Femur (tissue), 1 donor: ENCODE measurements around the gene ATXN1.

Source experiments
- DNase-seq: peaks from one replicate; pipeline ENCODE4 v3.0.0-alpha.2; 2017

Gene ATXN1

GRCh38 chr6:16670617-16671051 lies 90.6 kb downstream of the ATXN1 start:
- DNase-seq: no peak

GRCh38 chr6:16670183-16670582 lies 91.1 kb downstream of the ATXN1 start:
- DNase-seq: no peak

- no peak for DNase-seq
These were observed 92.0 kb downstream of the ATXN1 start for GRCh38 chr6:16669227-16669626.

GRCh38 chr6:16667509-16667908 lies 93.8 kb downstream of the ATXN1 start:
- DNase-seq: no peak

GRCh38 chr6:16665992-16666391 lies 95.3 kb downstream of the ATXN1 start:
- no peak for DNase-seq

GRCh38 chr6:16665182-16665581 lies 96.1 kb downstream of the ATXN1 start:
- no peak for DNase-seq

GRCh38 chr6:16663901-16664300 lies 97.4 kb downstream of the ATXN1 start:
- DNase-seq: no peak

GRCh38 chr6:16660157-16660497 lies 101.1 kb downstream of the ATXN1 start:
- no peak for DNase-seq

GRCh38 chr6:16659466-16660156 lies 101.6 kb downstream of the ATXN1 start:
- no peak for DNase-seq

GRCh38 chr6:16658348-16659034 lies 102.8 kb downstream of the ATXN1 start:
- DNase-seq: no peak

GRCh38 chr6:16657768-16658167 lies 103.5 kb downstream of the ATXN1 start:
- DNase-seq: no peak

- DNase-seq: no peak
These were observed 104.8 kb downstream of the ATXN1 start for GRCh38 chr6:16656451-16656850.

- no peak for DNase-seq
These were observed 106.6 kb downstream of the ATXN1 start for GRCh38 chr6:16654701-16655100.

- peak; percentile 30 for DNase-seq
These were observed 108.0 kb downstream of the ATXN1 start for GRCh38 chr6:16653226-16653625.

GRCh38 chr6:16651871-16652270 lies 109.4 kb downstream of the ATXN1 start:
- DNase-seq: no peak

- no peak for DNase-seq
These were observed 111.4 kb downstream of the ATXN1 start for GRCh38 chr6:16649890-16650289.

GRCh38 chr6:16649241-16649640 lies 112.0 kb downstream of the ATXN1 start:
- no peak for DNase-seq

GRCh38 chr6:16648003-16648402 lies 113.3 kb downstream of the ATXN1 start:
- DNase-seq: no peak

- DNase-seq: no peak
These were observed 113.8 kb downstream of the ATXN1 start for GRCh38 chr6:16647422-16647821.

- DNase-seq: no peak
These were observed 116.6 kb downstream of the ATXN1 start for GRCh38 chr6:16644540-16645250.

- DNase-seq: no peak
These were observed 121.4 kb downstream of the ATXN1 start for GRCh38 chr6:16639684-16640480.

GRCh38 chr6:16637635-16638034 lies 123.6 kb downstream of the ATXN1 start:
- no peak for DNase-seq
